Measurements from ENCODE around the gene AP5S1.

Gene AP5S1

GRCh38 chr20:3865152-3865886, 45.0 kb downstream of the AP5S1 start:
- TF ChIP-seq, protein P1, sequence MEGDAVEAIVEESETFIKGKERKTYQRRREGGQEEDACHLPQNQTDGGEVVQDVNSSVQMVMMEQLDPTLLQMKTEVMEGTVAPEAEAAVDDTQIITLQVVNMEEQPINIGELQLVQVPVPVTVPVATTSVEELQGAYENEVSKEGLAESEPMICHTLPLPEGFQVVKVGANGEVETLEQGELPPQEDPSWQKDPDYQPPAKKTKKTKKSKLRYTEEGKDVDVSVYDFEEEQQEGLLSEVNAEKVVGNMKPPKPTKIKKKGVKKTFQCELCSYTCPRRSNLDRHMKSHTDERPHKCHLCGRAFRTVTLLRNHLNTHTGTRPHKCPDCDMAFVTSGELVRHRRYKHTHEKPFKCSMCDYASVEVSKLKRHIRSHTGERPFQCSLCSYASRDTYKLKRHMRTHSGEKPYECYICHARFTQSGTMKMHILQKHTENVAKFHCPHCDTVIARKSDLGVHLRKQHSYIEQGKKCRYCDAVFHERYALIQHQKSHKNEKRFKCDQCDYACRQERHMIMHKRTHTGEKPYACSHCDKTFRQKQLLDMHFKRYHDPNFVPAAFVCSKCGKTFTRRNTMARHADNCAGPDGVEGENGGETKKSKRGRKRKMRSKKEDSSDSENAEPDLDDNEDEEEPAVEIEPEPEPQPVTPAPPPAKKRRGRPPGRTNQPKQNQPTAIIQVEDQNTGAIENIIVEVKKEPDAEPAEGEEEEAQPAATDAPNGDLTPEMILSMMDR (IDR thresholded peaks at IDR 0.05; ENCODE audit: borderline replicate concordance, control extremely low read depth, extremely low read depth, insufficient read depth, missing control alignments), result no peak
- in situ Hi-C loops (cut with MboI; ENCODE audit: low sequenced_read_pairs, unreplicated experiment), result no loop called here
- DNase-seq (ENCODE audit: low spot score), result no peak

GRCh38 chr20:3865887-3866407, 45.6 kb downstream of the AP5S1 start:
- TF ChIP-seq, protein P1 (IDR thresholded peaks at IDR 0.05; ENCODE audit: borderline replicate concordance, control extremely low read depth, extremely low read depth, insufficient read depth, missing control alignments), result no peak
- in situ Hi-C loops (cut with MboI; ENCODE audit: low sequenced_read_pairs, unreplicated experiment), result no loop called here
- peak; percentile 24 for DNase-seq (ENCODE audit: low spot score)

DNA sequence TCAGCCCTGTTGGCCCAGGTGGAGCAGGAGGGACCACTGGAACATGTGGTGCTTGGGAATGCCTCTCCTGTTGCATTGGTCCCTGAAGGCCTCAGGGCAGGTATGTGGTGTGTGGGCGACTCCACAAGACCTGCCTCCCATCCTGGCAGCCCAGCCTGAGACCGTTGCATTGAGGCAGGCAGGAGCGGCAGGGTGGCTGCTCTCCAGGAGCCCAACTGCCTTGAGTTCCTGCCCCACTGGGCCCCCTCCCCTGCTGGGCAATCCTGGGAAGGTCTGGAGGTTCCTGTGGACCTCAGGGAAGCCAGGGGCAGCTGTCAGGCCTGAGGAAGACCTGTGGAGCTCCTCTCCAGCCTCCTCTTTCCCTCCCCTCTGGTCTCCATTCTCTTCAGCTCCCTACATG, 46.1 kb downstream of the AP5S1 start:
- TF ChIP-seq, protein P1 (IDR thresholded peaks at IDR 0.05; ENCODE audit: borderline replicate concordance, control extremely low read depth, extremely low read depth, insufficient read depth, missing control alignments), result no peak
- in situ Hi-C loops (cut with MboI; ENCODE audit: low sequenced_read_pairs, unreplicated experiment), result no loop called here
- no peak for DNase-seq (ENCODE audit: low spot score)

- DNase-seq (ENCODE audit: low spot score), result no peak
- in situ Hi-C loops (cut with MboI; ENCODE audit: low sequenced_read_pairs, unreplicated experiment), result no loop called here
- TF ChIP-seq, protein P1 (IDR thresholded peaks at IDR 0.05; ENCODE audit: borderline replicate concordance, control extremely low read depth, extremely low read depth, insufficient read depth, missing control alignments), result no peak
Observed at GRCh38 chr20:3867802-3868201, 47.5 kb downstream of the AP5S1 start.

GRCh38 chr20:3869839-3870634, 49.7 kb downstream of the AP5S1 start:
- in situ Hi-C loops (cut with MboI; ENCODE audit: low sequenced_read_pairs, unreplicated experiment), result no loop called here
- DNase-seq (ENCODE audit: low spot score), result no peak
- TF ChIP-seq, protein P1 (IDR thresholded peaks at IDR 0.05; ENCODE audit: borderline replicate concordance, control extremely low read depth, extremely low read depth, insufficient read depth, missing control alignments), result no peak

GRCh38 chr20:3871550-3872265, 51.4 kb downstream of the AP5S1 start:
- no peak for DNase-seq (ENCODE audit: low spot score)
- in situ Hi-C loops (cut with MboI; ENCODE audit: low sequenced_read_pairs, unreplicated experiment), result no loop called here
- TF ChIP-seq, protein P1 (IDR thresholded peaks at IDR 0.05; ENCODE audit: borderline replicate concordance, control extremely low read depth, extremely low read depth, insufficient read depth, missing control alignments), result no peak

All from GM13976 (cell line).